Colonic mucosa (tissue), 4 donors: ENCODE results near the gene ASCC3. TPM values are rescaled to one million over a fixed set of nuclear protein-coding genes. Genes with fewer than 3 reads are reported as not detected.

ENCODE experiments used
- DNase-seq: peaks from one replicate; pipeline ENCODE4 v3.0.0-alpha.2; 2020
- H3K27ac ChIP-seq: fragments of 200-600 bp; one replicate; pipeline ENCODE4 v1.8.0; 2021
- H3K27me3 ChIP-seq: fragments of 200-600 bp; one replicate; pipeline ENCODE4 v1.8.0; 2021
- H3K36me3 ChIP-seq: fragments of 200-600 bp; one replicate; pipeline ENCODE4 v1.8.0; 2021
- H3K4me1 ChIP-seq: fragments of 200-600 bp; one replicate; pipeline ENCODE4 v1.8.0; 2021; ENCODE audit warnings: mild to moderate bottlenecking
- H3K4me3 ChIP-seq: fragments of 200-600 bp; one replicate; pipeline ENCODE4 v1.8.0; 2021
- H3K9ac ChIP-seq, 2 donors: one replicate each; pipeline ENCODE4 v1.7.0; 2013; ENCODE audit warnings: control low read depth in 2 of 2, low read depth in 2 of 2, low read length in 2 of 2
- H3K9me3 ChIP-seq: fragments of 200-600 bp; one replicate; pipeline ENCODE4 v1.8.0; 2021
- intact Hi-C: fragments of 100-400 bp; cut with DNase I; formaldehyde crosslinking; loops from one replicate; pipeline ENCODE4 v1.14.1; 2022
- total RNA-seq, 2 donors: library from RNA; stranded (reverse); fragmentation: NEBNext Ultra II Directional in 1 of 2; extraction: Animal tissue kit (Norgen Biotek cat#: 25700) in 1 of 2; gene quantifications; one replicate each; pipeline ENCODE4 v1.2.1, GENCODE V29; 2021
- TF ChIP-seq, protein P1 (sequence below): fragments of 200-600 bp; IDR thresholded peaks from one replicate; pipeline ENCODE4 v1.8.0; 2022; ENCODE audit warnings: antibody characterized with exemption, mild to moderate bottlenecking
- donor health status: healthy.
- donor health status: DM: no; HTN: no; CAD: no.
- donor health status: DM: no; HTN: no; CAD: no.

The ASCC3 gene
- total RNA-seq, 2 donors from 2014 or later: 33.7 to 41.9 TPM

DNA sequence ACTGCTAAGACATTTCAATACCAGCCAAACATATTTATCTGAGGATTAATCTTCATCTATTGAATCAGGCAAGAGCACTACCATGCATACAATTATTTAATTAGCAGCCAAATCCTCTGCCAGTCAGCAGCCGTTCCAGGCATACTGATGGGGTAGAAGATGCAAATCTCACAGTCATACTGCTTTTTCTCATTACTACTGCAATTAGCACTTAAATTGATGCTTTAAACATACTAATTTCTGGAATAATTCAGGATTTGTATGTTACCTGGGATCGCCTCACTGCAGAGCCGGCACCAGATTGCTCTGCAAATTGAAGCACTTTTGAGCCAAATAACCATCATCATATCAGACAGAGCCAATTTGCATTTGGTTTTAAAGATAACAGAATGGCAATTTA lies 366.5 kb downstream of the ASCC3 start:
- TF ChIP-seq, protein P1, sequence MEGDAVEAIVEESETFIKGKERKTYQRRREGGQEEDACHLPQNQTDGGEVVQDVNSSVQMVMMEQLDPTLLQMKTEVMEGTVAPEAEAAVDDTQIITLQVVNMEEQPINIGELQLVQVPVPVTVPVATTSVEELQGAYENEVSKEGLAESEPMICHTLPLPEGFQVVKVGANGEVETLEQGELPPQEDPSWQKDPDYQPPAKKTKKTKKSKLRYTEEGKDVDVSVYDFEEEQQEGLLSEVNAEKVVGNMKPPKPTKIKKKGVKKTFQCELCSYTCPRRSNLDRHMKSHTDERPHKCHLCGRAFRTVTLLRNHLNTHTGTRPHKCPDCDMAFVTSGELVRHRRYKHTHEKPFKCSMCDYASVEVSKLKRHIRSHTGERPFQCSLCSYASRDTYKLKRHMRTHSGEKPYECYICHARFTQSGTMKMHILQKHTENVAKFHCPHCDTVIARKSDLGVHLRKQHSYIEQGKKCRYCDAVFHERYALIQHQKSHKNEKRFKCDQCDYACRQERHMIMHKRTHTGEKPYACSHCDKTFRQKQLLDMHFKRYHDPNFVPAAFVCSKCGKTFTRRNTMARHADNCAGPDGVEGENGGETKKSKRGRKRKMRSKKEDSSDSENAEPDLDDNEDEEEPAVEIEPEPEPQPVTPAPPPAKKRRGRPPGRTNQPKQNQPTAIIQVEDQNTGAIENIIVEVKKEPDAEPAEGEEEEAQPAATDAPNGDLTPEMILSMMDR: no peak
- H3K9ac ChIP-seq: no peak overlapping the region
- no peaks in the 10 kb centered on the region for H3K27me3 ChIP-seq
- H3K36me3 ChIP-seq: no peaks in the 10 kb centered on the region
- H3K4me1 ChIP-seq: no peaks in the 10 kb centered on the region
- no peaks in the 10 kb centered on the region for H3K9me3 ChIP-seq
- intact Hi-C loops: no loop called here
- no peak overlapping the region for H3K4me3 ChIP-seq
- DNase-seq: no peak
- H3K27ac ChIP-seq: no peak overlapping the region

DNA sequence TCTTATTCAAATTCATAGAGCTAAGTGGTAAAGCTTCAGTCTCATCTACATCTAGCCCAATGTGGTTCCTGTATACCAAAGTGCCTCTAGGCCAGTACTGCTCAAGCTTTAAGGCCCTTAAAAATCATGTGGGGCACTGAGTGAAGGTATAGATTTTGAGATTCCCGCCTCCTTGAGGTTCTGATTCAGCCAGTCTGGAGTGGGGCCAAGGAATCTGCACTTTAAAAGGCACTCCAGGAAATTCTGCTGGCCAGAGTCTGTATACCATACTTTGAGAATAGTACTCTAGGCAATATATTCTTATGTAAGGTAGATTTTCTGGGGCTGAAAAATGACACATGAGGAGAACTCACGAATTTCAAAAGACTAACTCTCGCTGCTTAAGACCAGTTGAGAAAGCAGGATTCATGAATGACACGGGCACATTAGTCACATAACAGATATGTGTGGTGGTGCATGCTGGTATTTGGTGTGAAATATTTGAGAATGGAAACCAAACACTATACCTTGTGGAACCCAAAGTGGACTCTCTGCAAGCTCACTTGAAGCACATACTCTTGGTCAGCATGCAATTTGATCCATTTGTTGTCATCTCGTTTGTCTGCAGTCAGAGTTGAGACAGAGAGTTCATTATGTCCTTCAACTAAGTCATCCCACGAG lies 368.8 kb downstream of the ASCC3 start:
- intact Hi-C loops: no loop called here
- DNase-seq: no peak

DNA sequence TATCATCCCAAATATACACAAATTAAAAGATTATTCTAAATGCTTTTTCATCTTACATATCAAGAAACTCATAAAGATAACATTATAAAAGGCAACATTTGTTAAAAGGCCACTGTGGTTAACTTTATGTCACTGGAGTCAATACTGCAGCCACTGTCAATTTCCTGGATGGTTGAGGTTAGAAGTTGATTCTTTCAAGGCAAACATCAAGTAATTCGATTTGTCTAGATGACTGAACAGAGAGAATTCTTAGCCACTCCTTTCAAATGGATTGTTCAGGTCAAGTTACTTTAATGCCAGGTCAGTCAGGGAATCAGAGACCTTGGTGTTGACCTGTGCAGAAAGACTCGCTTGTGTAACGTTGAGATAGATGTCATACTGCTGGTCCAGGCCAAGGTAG lies 372.0 kb downstream of the ASCC3 start:
- H3K27ac ChIP-seq: no peak overlapping the region
- no peak for DNase-seq
- H3K9me3 ChIP-seq: no peaks in the 10 kb centered on the region
- H3K9ac ChIP-seq: no peak overlapping the region
- H3K4me3 ChIP-seq: no peak overlapping the region
- H3K4me1 ChIP-seq: no peaks in the 10 kb centered on the region
- H3K27me3 ChIP-seq: no peaks in the 10 kb centered on the region
- TF ChIP-seq, protein P1: no peak
- intact Hi-C loops: no loop called here
- peaks cover 4% of the 10 kb centered on the region for H3K36me3 ChIP-seq

More for the DNA sequence above, 368.8 kb downstream of the ASCC3 start:
- H3K9me3 ChIP-seq: no peaks in the 10 kb centered on the region
- H3K27me3 ChIP-seq: no peaks in the 10 kb centered on the region
- H3K4me1 ChIP-seq: no peaks in the 10 kb centered on the region
- no peak overlapping the region for H3K27ac ChIP-seq
- H3K9ac ChIP-seq: no peak overlapping the region
- H3K36me3 ChIP-seq: peaks cover 4% of the 10 kb centered on the region
- TF ChIP-seq, protein P1: no peak
- H3K4me3 ChIP-seq: no peak overlapping the region

DNA sequence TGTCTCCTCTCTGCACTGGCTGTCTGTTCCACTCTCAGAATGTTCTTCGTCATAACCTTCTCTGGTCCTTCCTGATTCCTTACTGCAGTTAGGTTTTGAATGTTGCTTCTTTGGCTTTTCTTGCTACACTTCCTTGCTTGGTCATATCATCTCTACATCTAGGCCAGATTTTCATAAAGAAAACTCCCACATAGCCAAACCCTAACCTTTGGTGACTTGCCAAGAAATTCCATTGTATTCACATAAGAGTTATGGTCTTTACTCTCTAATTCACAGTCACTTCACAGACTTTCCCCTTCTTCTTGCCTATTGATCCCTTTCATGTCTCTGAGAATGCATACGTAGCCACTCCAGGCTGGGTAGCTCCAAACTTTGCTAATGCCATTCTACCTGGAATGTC lies 374.5 kb downstream of the ASCC3 start:
- Histone ChIP-seq H3K4me3 (no peak overlapping the region), H3K4me1 (no peaks in the 10 kb centered on the region), H3K27me3 (no peaks in the 10 kb centered on the region), H3K27ac (no peak overlapping the region), H3K36me3 (peaks cover 4% of the 10 kb centered on the region), H3K9ac (no peak overlapping the region), H3K9me3 (no peaks in the 10 kb centered on the region)
- TF ChIP-seq, protein P1: no peak
- intact Hi-C loops: no loop called here
- DNase-seq: no peak

DNA sequence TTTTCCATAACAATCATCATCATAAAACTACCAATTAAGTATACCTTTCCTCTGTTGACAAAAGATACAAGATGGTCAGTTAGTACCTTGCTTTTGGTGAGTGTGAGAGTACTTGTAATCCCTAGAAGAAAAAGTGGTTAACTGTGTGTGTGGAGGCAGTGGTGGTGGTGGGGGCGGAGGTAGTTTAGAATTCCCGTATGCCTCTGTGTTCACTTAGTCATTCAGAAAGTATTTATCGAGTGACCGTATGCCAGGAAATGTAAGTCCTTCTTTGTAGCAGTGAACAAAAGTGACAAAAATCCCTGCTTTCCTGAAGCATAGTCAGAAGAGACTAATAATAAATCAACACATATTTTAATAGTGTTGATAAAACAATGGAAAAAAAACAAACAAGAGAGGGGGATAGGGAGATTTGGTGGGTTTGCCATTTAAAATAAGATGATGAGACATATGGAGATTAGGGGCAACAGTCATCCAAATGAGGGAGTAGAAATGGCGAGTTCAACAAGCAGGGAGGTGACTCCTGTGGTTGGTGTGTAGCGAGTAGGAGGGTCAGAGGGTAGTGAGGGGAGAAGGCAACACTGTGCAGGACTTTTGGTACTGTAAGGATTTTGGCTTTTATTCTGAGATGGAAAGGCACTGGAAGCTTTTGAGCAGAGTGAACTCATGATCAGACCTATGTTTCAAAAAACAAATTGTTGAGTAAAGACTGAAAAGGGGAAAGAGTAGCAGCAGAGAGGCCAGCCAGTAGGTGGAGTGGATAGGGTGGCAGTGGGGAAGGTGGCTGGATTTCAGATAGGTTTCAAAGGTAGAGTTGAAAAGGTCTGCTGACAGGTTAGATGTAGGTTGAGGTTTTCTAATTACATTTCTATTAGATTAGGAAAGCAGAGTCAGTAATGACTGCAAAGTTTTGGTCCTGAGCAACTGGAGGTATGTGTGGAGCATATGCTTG lies 376.1 kb downstream of the ASCC3 start:
- no peaks in the 10 kb centered on the region for H3K27me3 ChIP-seq
- H3K36me3 ChIP-seq: peaks cover 4% of the 10 kb centered on the region
- no peak overlapping the region for H3K27ac ChIP-seq
- no peaks in the 10 kb centered on the region for H3K9me3 ChIP-seq
- intact Hi-C loops: no loop called here
- no peak overlapping the region for H3K9ac ChIP-seq
- no peak overlapping the region for H3K4me3 ChIP-seq
- DNase-seq: no peak
- H3K4me1 ChIP-seq: no peaks in the 10 kb centered on the region
- TF ChIP-seq, protein P1: no peak
